Natural killer cell (primary cell): ENCODE measurements around the gene MACROD2. TPM values are rescaled to one million over a fixed set of nuclear protein-coding genes. Genes with fewer than 3 reads are reported as not detected.

Experiments
- ATAC-seq, 3 donors: fragments of 150-1000 bp in 2 of 3; fragments of 200-7000 bp in 1 of 3; cut with Tn5 transposase; 1 replicate in 1 of 3; 2 replicates in 2 of 3; pipeline ENCODE4 v1.10.0; 2021; ENCODE audit warnings: mild to moderate bottlenecking in 2 of 3, moderate library complexity in 2 of 3
- DNase-seq, 2 donors: peaks; one replicate each; pipeline versions ENCODE4 v3.0.0 to v3.0.0-alpha.2; 2013 to 2021; ENCODE audit warnings: mixed read lengths in 1 of 2
- H3K27ac ChIP-seq: one replicate; pipeline ENCODE4 v1.5.1; 2013; ENCODE audit warnings: mild to moderate bottlenecking, low read length
- H3K27me3 ChIP-seq: one replicate; pipeline ENCODE4 v1.6.1; 2013; ENCODE audit warnings: low read length; ENCODE audit not compliant: control insufficient read depth, insufficient read depth
- H3K36me3 ChIP-seq: one replicate; pipeline ENCODE4 v1.6.1; 2013; ENCODE audit warnings: low read length; ENCODE audit not compliant: control insufficient read depth, insufficient read depth
- H3K4me1 ChIP-seq: one replicate; pipeline ENCODE4 v1.6.1; 2013; ENCODE audit warnings: low read length; ENCODE audit not compliant: control insufficient read depth, insufficient read depth
- H3K4me3 ChIP-seq: one replicate; pipeline ENCODE4 v1.5.1; 2013; ENCODE audit warnings: low read length
- H3K9me3 ChIP-seq: one replicate; pipeline ENCODE4 v1.6.1; 2013; ENCODE audit warnings: low read length; ENCODE audit not compliant: control insufficient read depth, insufficient read depth
- H3K27ac Mint-ChIP-seq, 2 donors: one replicate each; pipeline ENCODE4 v1.8.0; 2022; ENCODE audit warnings: mild to moderate bottlenecking in 2 of 2, mixed read lengths in 2 of 2, moderate library complexity in 1 of 2
- H3K27me3 Mint-ChIP-seq, 2 donors: one replicate each; pipeline ENCODE4 v1.8.0; 2022; ENCODE audit warnings: low read depth in 2 of 2, mixed read lengths in 2 of 2
- H3K36me3 Mint-ChIP-seq: one replicate; pipeline ENCODE4 v1.8.0; 2022; ENCODE audit warnings: mixed read lengths
- H3K4me1 Mint-ChIP-seq, 2 donors: one replicate each; pipeline ENCODE4 v1.8.0; 2022; ENCODE audit warnings: mixed read lengths in 2 of 2
- H3K4me3 Mint-ChIP-seq: one replicate; pipeline ENCODE4 v1.8.0; 2022; ENCODE audit warnings: mild to moderate bottlenecking, moderate library complexity, mixed read lengths
- H3K9me3 Mint-ChIP-seq, 2 donors: one replicate each; pipeline ENCODE4 v1.8.0; 2022; ENCODE audit warnings: mixed read lengths in 2 of 2
- CTCF ChIP-seq: fragments of 200-600 bp; IDR thresholded peaks from one replicate; pipeline ENCODE4 v1.8.0; 2022; ENCODE audit warnings: antibody characterized with exemption
- WGBS: methylation state at CpG from one replicate; pipeline ENCODE4 v1.1.7; 2013; ENCODE audit warnings: missing lambda C conversion rate; ENCODE audit not compliant: insufficient coverage; 5-methylcytosine and 5-hydroxymethylcytosine counted together
- intact Hi-C: fragments of 100-400 bp; cut with micrococcal nuclease; formaldehyde crosslinking; loops from one replicate; pipeline ENCODE4 v1.14.2; 2022
- total RNA-seq, 4 donors: library from RNA; stranded (reverse); fragments of 120-200 nt in 1 of 4; gene quantifications; one replicate each; pipeline versions ENCODE4 v1.2.3 to v1.2.4, GENCODE V29; 2013 to 2022

Gene MACROD2
- total RNA-seq, 3 donors from 2014 or later (not counting 1 experiment from before 2014, with no cell fraction given) = 0.19 to 0.88 TPM; not detected in 1

- intact Hi-C loops = no loop called here
- no peaks in the 10 kb centered on the region for H3K36me3 ChIP-seq
- H3K4me3 ChIP-seq = no peak overlapping the region
- no peaks in the 10 kb centered on the region for H3K9me3 ChIP-seq
- no peak for ATAC-seq
- H3K36me3 Mint-ChIP-seq = peaks cover 7% of the 10 kb centered on the region
- no peaks in the 10 kb centered on the region for H3K4me1 Mint-ChIP-seq
- H3K27ac Mint-ChIP-seq = no peak overlapping the region
- no peaks in the 10 kb centered on the region for H3K4me1 ChIP-seq
- no peaks in the 10 kb centered on the region for H3K27me3 ChIP-seq
- no peak for DNase-seq
- no peak for TF ChIP-seq CTCF
- no peak overlapping the region for H3K27ac ChIP-seq
- WGBS = 71% methylated on average over 1 of the region's 1 CpG
- no peaks in the 10 kb centered on the region for H3K27me3 Mint-ChIP-seq
- H3K4me3 Mint-ChIP-seq = no peak overlapping the region
- peaks cover 6 to 11% of the 10 kb centered on the region in 2 donors for H3K9me3 Mint-ChIP-seq
Measured at GRCh38 chr20:14643556-14643955, 648.2 kb downstream of the MACROD2 start.

- H3K4me3 Mint-ChIP-seq = no peak overlapping the region
- TF ChIP-seq CTCF = no peak
- H3K27me3 ChIP-seq = no peaks in the 10 kb centered on the region
- peaks cover 6 to 13% of the 10 kb centered on the region in 2 donors for H3K9me3 Mint-ChIP-seq
- H3K27me3 Mint-ChIP-seq = no peaks in the 10 kb centered on the region
- no peak overlapping the region for H3K27ac Mint-ChIP-seq
- H3K27ac ChIP-seq = no peak overlapping the region
- peaks cover 7% of the 10 kb centered on the region for H3K36me3 Mint-ChIP-seq
- no peaks in the 10 kb centered on the region for H3K36me3 ChIP-seq
- H3K4me1 ChIP-seq = no peaks in the 10 kb centered on the region
- ATAC-seq (no peak), DNase-seq (no peak)
- H3K4me1 Mint-ChIP-seq = no peaks in the 10 kb centered on the region
- H3K9me3 ChIP-seq = no peaks in the 10 kb centered on the region
- 75% methylated on average over 2 of the region's 2 CpGs for WGBS
- H3K4me3 ChIP-seq = no peak overlapping the region
- intact Hi-C loops = no loop called here
Measured at GRCh38 chr20:14644306-14645097, 649.2 kb downstream of the MACROD2 start.

DNA sequence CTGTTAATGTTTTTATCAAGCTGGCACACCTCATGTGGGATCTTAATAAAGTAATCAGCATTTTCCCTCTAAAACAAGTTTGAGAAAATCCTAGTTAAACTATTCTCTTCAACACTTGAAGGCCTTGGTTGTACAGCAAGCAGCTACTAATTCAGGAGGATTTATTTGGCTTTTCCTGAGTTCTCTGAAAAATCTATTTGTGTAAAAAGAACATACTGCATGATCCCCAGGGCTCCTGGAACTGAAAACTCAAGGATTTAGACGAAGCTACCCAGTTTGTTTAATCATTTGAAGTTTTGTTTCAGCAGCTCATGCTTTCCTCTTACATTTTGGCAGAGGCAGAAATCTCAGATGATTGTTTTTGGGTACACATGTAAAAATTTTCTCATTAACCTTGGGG lies 651.7 kb downstream of the MACROD2 start:
- Histone ChIP-seq H3K4me3 (no peak overlapping the region), H3K36me3 (no peaks in the 10 kb centered on the region), H3K27ac (no peak overlapping the region), H3K9me3 (no peaks in the 10 kb centered on the region), H3K4me1 (no peaks in the 10 kb centered on the region), H3K27me3 (no peaks in the 10 kb centered on the region)
- Mint-ChIP-seq H3K36me3 (no peaks in the 10 kb centered on the region), H3K27ac (no peak overlapping the region), H3K27me3 (no peaks in the 10 kb centered on the region), H3K4me3 (no peak overlapping the region), H3K4me1 (no peaks in the 10 kb centered on the region), H3K9me3 (peaks cover 7 to 20% of the 10 kb centered on the region in 2 donors)
- intact Hi-C loops = no loop called here
- DNase-seq = no peak
- 50% methylated on average over 1 of the region's 1 CpG for WGBS
- no peak for ATAC-seq
- no peak for TF ChIP-seq CTCF

- ATAC-seq (no peak), DNase-seq (no peak)
- intact Hi-C loops = no loop called here
- Mint-ChIP-seq H3K4me1 (no peaks in the 10 kb centered on the region), H3K9me3 (peaks cover 9 to 17% of the 10 kb centered on the region in 2 donors), H3K27me3 (no peaks in the 10 kb centered on the region), H3K4me3 (no peak overlapping the region), H3K27ac (no peak overlapping the region), H3K36me3 (no peaks in the 10 kb centered on the region)
- no peaks in the 10 kb centered on the region for H3K27me3 ChIP-seq
- no peaks in the 10 kb centered on the region for H3K9me3 ChIP-seq
- no peaks in the 10 kb centered on the region for H3K36me3 ChIP-seq
- H3K27ac ChIP-seq = no peak overlapping the region
- no CpG with 5 or more reads among the region's 1 CpG for WGBS
- no peak for TF ChIP-seq CTCF
- H3K4me1 ChIP-seq = no peaks in the 10 kb centered on the region
- H3K4me3 ChIP-seq = no peak overlapping the region
Measured at GRCh38 chr20:14649662-14650061, 654.3 kb downstream of the MACROD2 start.
